ENCODE data around the gene CALML6.
"Not testable (repeated sequence)": the region's sequence is repeated elsewhere in the genome, so short reads cannot be mapped to it uniquely, and the experiment has no call there.

The CALML6 gene, protein sequence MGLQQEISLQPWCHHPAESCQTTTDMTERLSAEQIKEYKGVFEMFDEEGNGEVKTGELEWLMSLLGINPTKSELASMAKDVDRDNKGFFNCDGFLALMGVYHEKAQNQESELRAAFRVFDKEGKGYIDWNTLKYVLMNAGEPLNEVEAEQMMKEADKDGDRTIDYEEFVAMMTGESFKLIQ

GRCh38 chr1:1914971-1915692 lies at the start of gene CALML6:
Gene CALML6 (plus strand): TSS chr1:1915260. CDS start chr1:1915281, 21 bp downstream.
- DNase-seq: no peak

GRCh38 chr1:1867164-1867563 lies 47.9 kb upstream of the CALML6 start:
- no peak for DNase-seq

- no peak for DNase-seq
These were observed 45.6 kb upstream of the CALML6 start for GRCh38 chr1:1869469-1869868.

- no peak for DNase-seq
These were observed 42.6 kb upstream of the CALML6 start for GRCh38 chr1:1872329-1872994.

- peak; percentile 21 to 70 for DNase-seq
These were observed 41.9 kb upstream of the CALML6 start for GRCh38 chr1:1873186-1873585.

DNA sequence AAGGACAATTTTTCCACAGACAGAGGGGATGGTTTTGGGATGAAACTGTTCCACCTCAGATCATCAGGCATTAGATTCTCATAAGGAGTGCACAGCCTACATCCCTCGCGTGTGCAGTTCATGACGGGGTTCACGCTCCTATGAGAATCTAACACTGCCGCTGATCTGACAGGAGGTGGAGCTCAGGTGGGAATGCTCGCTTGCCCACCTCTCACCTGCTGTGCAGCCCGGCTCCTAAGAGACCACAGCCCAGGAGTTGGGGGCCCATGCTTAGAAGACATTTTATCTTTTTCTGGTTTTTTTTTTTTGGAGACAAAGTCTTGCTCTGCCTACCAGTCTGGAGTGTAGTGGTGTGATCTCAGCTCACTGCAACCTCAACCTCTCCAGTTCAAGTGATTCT lies 40.2 kb upstream of the CALML6 start:
- DNase-seq: no peak

GRCh38 chr1:1875932-1876331 lies 39.1 kb upstream of the CALML6 start:
- no peak for DNase-seq

- DNase-seq: no peak
These were observed 38.6 kb upstream of the CALML6 start for GRCh38 chr1:1876335-1876930.

DNA sequence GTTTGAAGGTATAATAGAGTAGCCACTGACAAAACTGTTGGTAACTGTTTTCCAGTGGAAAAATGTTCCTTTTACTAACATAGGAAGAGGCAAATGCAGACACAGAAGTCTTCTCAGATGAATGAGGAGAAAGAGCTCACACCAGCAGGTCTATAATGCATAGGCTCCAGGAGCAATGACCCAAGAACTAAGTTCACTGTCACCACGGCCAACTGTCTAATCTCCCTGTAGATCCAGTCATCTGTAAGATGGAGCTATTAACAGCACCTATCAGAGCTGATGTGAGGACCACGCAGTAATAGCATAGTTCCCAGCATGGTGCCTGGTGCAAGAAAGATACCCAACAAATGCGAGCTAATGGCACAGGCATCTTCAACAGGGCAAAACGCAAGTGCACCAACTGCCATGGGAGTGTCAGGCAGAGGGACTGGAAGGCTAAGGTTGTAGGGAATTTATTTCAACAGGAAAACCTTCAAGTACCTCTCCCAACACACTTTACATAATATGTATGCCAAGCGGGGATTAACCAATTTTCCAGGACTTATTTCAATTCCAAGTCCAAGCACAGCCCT lies 37.1 kb upstream of the CALML6 start:
- no peak for DNase-seq

DNA sequence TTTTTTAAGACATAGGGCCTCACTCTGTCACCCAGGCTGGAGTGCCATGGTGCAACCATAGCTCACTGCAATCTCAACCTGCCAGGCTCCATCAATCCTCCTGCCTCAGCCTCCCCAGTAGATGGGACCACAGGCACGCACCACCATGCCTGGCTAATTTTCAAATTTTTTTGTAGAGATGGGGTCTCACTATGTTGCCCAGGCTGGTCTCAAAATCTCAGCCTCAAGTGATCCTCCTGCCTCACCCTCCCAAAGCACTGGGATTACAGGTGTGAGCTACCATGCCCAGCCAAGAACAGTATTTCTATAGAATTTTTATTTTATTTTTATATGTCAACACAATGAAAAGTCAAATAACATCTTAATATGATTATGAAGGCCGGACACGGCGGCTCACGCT lies 35.1 kb upstream of the CALML6 start:
- no peak for DNase-seq

GRCh38 chr1:1880617-1881312 lies 34.3 kb upstream of the CALML6 start:
- DNase-seq: no peak

- DNase-seq: no peak
These were observed 33.3 kb upstream of the CALML6 start for GRCh38 chr1:1881727-1882126.

GRCh38 chr1:1883092-1883873 lies 31.8 kb upstream of the CALML6 start:
- no peak for DNase-seq

- not testable (repeated sequence) for DNase-seq
These were observed 31.2 kb upstream of the CALML6 start for GRCh38 chr1:1883890-1884289.

DNA sequence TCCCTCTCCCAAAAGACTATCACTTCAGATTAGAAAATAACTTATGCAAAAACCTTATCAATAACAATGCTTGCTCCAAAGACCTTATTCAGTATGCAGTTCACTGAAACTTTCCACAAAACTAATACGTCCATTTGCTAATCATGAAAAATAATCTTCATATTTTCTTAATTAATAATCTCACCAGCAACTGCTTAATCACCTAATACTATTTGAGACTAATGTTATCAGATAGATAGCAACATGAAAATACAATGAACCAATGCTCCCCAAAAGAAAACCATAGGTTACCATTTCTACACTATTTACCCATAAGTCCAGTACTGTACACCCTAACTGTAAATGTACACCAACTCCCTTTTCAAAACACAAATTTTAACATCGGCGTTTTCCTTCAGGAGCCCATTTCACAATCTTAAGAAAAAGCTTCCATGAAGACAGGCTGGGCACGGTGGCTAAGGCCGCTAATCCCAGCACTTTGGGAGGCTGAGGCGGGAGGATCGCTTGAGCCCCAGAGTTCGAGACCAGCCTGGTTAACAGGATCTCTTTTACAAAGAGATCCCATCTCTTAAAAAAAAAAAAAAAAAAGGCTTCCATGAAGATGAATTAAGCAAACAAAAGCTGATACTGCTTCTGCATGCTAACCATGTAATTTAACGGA lies 25.8 kb upstream of the CALML6 start:
- DNase-seq: no peak

- DNase-seq: no peak
These were observed 25.1 kb upstream of the CALML6 start for GRCh38 chr1:1889847-1890505.

- peak in 1 of 2 experiments; percentile 34 for DNase-seq
These were observed 24.3 kb upstream of the CALML6 start, which contains the start of gene GNB1 for GRCh38 chr1:1890506-1891348. Gene GNB1 (minus strand): TSS chr1:1891087. CDS start chr1:1825453, 65,634 bp downstream.

DNA sequence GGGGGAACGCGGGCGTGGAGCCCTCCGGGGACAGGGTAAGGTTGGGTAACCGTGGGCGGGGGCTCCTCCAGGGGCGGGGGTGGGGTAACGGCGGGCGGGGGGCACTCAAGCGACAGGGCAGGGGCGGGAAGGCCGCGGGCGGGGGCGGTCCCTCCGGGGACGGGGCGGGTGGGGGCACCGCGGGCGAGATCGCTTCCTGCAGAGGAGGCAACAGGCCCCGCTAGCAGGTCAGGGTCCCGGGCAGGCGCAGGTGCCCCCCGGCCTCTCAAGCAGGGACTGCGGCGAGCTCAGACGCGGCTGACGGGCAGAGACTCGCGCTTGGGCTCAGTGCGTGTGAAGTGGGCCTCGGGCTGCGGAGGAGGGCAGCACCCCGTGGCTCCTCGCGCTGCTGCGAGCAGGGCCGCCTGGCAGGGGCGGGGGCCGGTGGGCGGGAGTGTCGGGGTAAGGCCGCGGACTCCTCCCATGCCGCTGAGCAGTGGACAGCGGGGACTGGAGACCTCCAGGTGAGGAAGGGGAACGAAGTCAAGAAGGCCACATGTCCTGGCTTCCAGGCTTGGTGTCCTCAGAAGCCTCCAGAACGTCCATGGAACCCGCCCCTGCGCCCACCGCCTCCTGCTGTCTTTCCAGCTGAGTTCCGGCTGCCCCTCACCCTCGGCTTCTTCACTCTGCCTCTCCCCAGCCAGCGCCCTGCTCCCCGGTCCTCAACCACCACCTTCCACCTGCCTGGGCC lies 23.5 kb upstream of the CALML6 start:
- DNase-seq: no peak
